T follicular helper cell (primary cell): Measurements from ENCODE around the gene URGCP.
"Not testable (repeated sequence)": the region's sequence is repeated elsewhere in the genome, so short reads cannot be mapped to it uniquely, and the experiment has no call there.

Source experiments
- DNase-seq: peaks from one replicate; pipeline ENCODE4 v3.0.0-alpha.2; 2020; ENCODE audit warnings: low read depth

The URGCP gene

GRCh38 chr7:43914795-43915194, 8.4 kb upstream of the URGCP start:
- no peak for DNase-seq

- no peak for DNase-seq
These were observed 453 bp downstream of the URGCP start for GRCh38 chr7:43905956-43906330.

GRCh38 chr7:43905209-43905946, 1.0 kb downstream of the URGCP start:
- no peak for DNase-seq

DNA sequence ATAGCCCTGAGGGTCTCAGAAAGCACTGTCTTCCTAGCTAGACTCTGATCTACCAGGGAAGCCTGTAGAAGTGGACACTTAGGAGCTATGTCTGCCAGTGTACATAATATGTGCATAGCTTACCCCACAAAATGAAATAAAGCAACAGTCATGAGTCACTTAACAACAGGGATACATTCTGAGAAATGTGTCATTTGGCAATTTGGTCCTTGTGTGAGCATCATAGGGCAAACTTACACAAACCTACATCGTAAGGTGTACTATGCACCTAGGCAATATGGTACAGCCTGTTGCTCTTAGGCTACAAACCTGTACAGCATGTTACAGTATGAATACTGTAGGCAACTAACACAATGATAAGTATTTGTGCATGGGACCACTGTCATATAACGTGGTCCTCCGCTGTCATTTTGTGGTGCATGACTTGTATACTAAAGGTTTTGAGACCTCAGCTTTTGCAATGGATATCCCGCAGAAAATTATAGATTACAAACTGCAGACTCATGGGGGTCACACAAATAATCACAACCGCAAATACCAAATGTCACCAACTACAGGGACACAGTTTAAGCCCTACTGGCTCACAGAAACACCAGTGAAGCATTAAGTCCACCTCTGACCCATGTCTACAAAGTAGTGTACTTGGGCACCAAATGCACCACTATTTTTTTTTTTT, 1.7 kb downstream of the URGCP start:
- DNase-seq, result no peak

DNA sequence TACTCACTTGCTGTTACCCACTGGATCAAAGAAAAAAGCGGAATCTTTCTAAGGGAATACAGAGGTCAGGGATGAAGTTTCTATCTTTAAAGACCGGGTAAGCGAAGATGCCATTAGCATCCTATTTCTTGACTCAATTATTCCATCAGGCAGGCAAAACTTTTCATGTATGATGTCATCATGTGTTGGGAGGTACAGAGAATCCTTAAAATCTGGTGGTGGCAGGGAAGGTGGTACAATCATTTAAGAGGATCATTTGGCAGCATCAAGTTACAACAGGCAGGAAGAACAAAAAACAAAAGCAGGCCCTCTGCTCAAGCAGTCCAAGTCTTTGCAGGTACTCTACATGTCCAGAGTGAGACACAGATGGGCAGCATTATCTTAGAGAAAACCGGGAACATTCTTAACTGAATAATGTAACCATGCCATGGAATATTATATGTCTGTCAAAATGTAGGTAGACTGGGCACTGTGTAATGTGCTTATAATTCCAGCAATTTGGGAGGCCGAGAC, 3.8 kb downstream of the URGCP start:
- no peak for DNase-seq

DNA sequence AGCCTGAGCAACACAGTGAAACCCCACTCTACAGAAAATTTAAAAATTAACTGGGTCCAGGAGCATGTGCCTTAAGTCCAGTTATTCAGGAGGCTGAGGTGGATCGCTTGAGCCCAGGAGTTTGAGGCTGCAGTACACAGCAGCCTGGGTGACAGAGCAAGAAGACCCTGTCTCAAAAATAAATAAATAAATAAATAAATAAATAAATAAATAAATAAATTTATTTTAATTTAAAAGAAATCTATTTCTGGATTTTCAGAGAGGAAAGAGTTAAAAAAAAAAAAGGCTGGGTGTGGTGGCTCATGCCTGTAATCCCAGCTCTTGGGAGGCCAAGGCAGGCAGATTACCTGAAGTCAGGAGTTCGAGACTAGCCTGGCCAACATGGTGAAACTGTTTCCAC, 7.8 kb downstream of the URGCP start:
- not testable (repeated sequence) for DNase-seq

DNA sequence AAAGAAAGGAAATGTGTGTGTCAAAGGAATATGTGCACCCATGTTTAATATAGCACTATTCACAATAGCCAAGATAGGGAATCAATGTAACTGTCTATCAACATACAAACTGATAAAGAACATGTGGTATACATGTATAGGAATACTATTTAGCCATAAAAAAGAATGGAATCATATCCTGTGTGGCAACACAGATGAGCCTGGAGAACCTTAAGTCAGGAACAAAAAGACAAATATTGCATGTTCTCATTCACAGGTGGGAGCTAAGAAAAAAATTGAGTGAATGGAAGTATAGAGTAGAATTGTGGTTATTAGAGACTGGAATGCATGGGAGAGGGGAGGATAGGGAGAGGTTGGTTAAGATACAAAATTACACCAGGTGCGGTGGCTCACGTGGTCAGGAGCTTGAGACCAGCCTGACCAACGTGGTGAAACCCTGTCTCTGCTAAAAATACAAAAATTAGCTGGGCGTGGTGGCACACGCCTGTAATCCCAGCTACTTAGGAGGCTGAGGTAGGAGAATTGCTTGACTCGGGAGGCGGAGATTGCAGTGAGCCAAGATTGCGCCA, 10.5 kb downstream of the URGCP start:
- DNase-seq, result no peak

DNA sequence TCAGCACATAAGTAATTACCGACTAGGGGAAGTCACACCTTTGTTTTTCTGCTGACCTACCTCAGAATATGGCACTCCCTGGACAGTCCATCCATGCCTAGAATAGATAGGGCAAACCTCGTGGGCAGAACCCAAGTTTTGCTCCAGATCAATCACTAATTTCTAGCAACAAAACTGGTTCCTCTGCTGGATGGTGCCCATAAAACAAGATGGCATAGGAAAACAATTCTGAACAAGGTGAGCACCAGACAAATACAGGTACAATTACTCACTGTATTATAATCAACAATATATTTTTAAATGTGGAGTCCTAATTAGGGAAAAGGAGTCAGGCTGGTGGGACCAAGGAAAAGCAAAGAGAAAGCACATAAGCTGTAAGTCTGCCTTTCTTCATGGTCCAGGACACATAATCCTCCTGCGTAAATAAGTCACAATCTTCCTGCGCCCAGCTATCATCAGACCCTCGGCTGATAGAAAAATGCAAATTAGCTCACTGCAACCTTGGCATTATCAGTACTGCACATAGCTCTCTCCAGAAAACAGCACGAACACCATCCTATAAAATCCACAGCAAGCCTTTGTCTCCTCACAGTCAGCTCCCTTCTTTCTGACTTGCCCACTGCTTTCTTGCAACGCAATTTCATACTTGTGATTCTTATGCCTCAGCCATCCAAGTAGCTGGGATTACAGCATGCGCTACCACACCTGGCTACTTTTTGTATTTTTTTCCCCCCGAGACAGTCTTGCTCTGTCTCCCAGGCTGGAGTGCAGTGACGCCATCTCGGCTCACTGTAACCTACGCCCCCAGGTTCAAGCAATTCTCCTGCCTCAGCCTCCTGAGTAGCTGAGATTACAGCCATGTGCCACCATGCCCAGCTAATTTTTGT, 15.1 kb downstream of the URGCP start:
- DNase-seq, result no peak

DNA sequence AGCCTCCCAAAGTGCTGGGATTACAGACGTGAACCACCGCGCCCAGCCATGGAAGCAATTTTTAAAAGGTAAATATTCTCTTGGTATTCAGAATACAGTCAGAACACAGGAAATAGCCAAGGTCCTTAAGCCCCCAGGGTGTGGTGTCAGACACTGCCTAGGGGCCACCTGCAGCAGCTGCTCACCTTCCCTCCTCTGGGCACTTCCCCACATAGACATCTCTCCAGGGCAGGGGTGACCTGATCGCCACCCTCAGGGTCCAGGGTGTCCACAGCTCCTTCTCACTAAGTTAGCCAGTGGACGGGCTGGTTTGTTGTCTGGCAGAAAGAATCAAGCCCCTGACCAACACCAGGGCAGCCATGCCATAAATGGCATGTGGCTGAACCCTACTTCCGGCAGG, 15.9 kb downstream of the URGCP start:
- DNase-seq, result no peak

GRCh38 chr7:43888993-43889945, 17.1 kb downstream of the URGCP start:
- DNase-seq, result no peak

- DNase-seq, result no peak
These were observed 21.8 kb downstream of the URGCP start for GRCh38 chr7:43884617-43885016.

DNA sequence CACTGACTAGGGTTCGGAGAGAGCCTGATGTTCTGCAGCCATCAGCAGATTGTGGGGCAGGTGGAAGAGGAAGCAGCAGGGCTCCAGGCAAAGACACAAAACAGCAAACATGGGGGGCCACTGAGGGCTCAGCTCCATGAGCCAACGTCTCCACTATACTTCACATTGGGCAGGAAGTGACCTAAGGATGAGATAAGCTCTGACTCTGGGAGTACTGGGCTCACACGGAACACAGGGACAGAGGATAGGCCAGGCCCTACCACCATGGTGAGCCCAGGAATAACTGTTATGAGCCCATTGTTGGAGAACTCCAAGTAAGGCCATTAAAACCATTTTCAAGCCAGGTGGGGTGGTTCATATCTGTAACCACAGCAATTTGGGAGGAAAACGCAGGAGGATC, 22.2 kb downstream of the URGCP start:
- no peak for DNase-seq

GRCh38 chr7:43880596-43880995, 25.8 kb downstream of the URGCP start:
- no peak for DNase-seq

GRCh38 chr7:43879477-43879876, 26.9 kb downstream of the URGCP start:
- DNase-seq, result no peak

- DNase-seq, result no peak
These were observed 27.5 kb downstream of the URGCP start for GRCh38 chr7:43878867-43879266.

GRCh38 chr7:43877968-43878864, 28.2 kb downstream of the URGCP start:
- no peak for DNase-seq

GRCh38 chr7:43876976-43877745, 29.2 kb downstream of the URGCP start:
- no peak for DNase-seq

- DNase-seq, result no peak
These were observed 30.2 kb downstream of the URGCP start for GRCh38 chr7:43876241-43876640.

DNA sequence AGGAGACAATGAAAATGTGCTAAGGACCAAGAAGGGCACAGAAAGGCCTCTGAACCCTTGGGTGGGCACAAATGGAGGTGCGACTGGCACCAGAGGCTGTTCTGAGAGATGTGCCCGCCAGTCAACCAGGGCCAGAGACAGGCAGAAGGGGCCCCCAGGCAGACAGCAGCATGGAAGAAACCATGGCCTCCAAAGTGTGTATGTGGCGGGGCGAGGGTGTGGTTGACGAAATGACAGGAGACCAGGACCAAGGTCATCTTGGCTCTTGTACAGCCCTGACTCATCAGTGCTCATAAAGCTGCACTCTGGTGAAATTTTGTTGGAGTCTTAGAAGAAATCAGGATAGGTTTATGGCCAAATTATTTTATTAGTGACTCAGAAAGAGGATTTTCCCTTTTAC, 33.1 kb downstream of the URGCP start:
- DNase-seq, result no peak
